CD14-positive monocyte (primary cell): ENCODE data around the gene PANK1. TPM values are rescaled to one million over a fixed set of nuclear protein-coding genes. Genes with fewer than 3 reads are reported as not detected.
A peak's percentile ranks its signal among the peaks of the same experiment; 100 is the strongest.

ENCODE experiments used
- DNase-seq, 3 donors: peaks; one replicate each; pipeline ENCODE4 v3.0.0-alpha.2; 2011 to 2022
- H2AFZ ChIP-seq: 2 replicates; pipeline ENCODE4 v1.6.0; 2012; ENCODE audit warnings: mild to moderate bottlenecking, low read depth, low read length, inconsistent platforms; ENCODE audit not compliant: insufficient read depth, poor library complexity, severe bottlenecking
- H3K27ac ChIP-seq, 2 donors: 1 replicate in 1 of 2; 2 replicates in 1 of 2; pipeline ENCODE4 v1.5.1; 2012 to 2013; ENCODE audit warnings: low read length in 2 of 2, control low read depth in 1 of 2, inconsistent platforms in 1 of 2, low read depth in 1 of 2, mild to moderate bottlenecking in 1 of 2
- H3K27me3 ChIP-seq, 2 donors: one replicate each; pipeline versions ENCODE4 v1.6.0 to v1.6.1; 2011 to 2013; ENCODE audit warnings: low read length in 2 of 2; ENCODE audit not compliant: control insufficient read depth in 2 of 2, insufficient read depth in 2 of 2
- H3K36me3 ChIP-seq, 2 donors: replicated peaks in 1 of 2; 1 replicate in 1 of 2; 2 replicates in 1 of 2; pipeline versions ENCODE4 v1.5.1 to v1.6.1; 2012 to 2013; ENCODE audit warnings: low read length in 2 of 2, control low read depth in 1 of 2, inconsistent platforms in 1 of 2, mild to moderate bottlenecking in 1 of 2; ENCODE audit not compliant: insufficient read depth in 2 of 2, control insufficient read depth in 1 of 2
- H3K4me1 ChIP-seq, 2 donors: 1 replicate in 1 of 2; 2 replicates in 1 of 2; pipeline versions ENCODE4 v1.5.1 to v1.6.1; 2012 to 2013; ENCODE audit warnings: low read length in 2 of 2, control low read depth in 1 of 2, inconsistent platforms in 1 of 2, mild to moderate bottlenecking in 1 of 2, moderate library complexity in 1 of 2; ENCODE audit not compliant: insufficient read depth in 2 of 2, control insufficient read depth in 1 of 2
- H3K4me2 ChIP-seq: replicated peaks from 2 replicates; pipeline ENCODE3; 2012; ENCODE audit warnings: low read length, moderate library complexity, mild to moderate bottlenecking; ENCODE audit not compliant: poor library complexity, severe bottlenecking; ENCODE audit errors: extremely low read depth
- H3K4me3 ChIP-seq, 3 experiments: fragments of 200-600 bp in 1 of 3; sonication (generic) in 1 of 3; replicated peaks in 1 of 3; 1 replicate in 2 of 3; 2 replicates in 1 of 3; pipeline ENCODE4 v1.5.1; 2011 to 2013; ENCODE audit warnings: low read length in 3 of 3, mild to moderate bottlenecking in 3 of 3, control low read depth in 2 of 3, low read depth in 2 of 3, inconsistent platforms in 1 of 3, moderate library complexity in 1 of 3
- H3K79me2 ChIP-seq: 2 replicates; pipeline ENCODE4 v1.6.0; 2012; ENCODE audit warnings: mild to moderate bottlenecking, control low read depth, inconsistent platforms, low read length, moderate library complexity; ENCODE audit not compliant: insufficient read depth
- H3K9ac ChIP-seq: 2 replicates; pipeline ENCODE4 v1.6.0; 2017; ENCODE audit warnings: low read length, mild to moderate bottlenecking; ENCODE audit not compliant: insufficient read depth, poor library complexity, severe bottlenecking
- H3K9me3 ChIP-seq, 2 donors: replicated peaks in 1 of 2; 1 replicate in 1 of 2; 2 replicates in 1 of 2; pipeline versions ENCODE4 v1.5.1 to v1.6.1; 2012 to 2013; ENCODE audit warnings: low read length in 2 of 2, control low read depth in 1 of 2; ENCODE audit not compliant: control insufficient read depth in 1 of 2, insufficient read depth in 1 of 2
- H4K20me1 ChIP-seq: 2 replicates; pipeline ENCODE4 v1.6.0; 2012; ENCODE audit warnings: mild to moderate bottlenecking, low read length, control low read depth, moderate library complexity; ENCODE audit not compliant: insufficient read depth
- H3K27ac Mint-ChIP-seq, 7 donors: one replicate each; pipeline ENCODE4 v1.8.0; 2020; ENCODE audit warnings: mild to moderate bottlenecking in 7 of 7, mixed read lengths in 7 of 7, moderate library complexity in 6 of 7, inconsistent platforms in 2 of 7
- H3K27me3 Mint-ChIP-seq, 3 donors: one replicate each; pipeline ENCODE4 v1.8.0; 2021 to 2022; ENCODE audit warnings: low read depth in 3 of 3, mild to moderate bottlenecking in 3 of 3, mixed read lengths in 3 of 3, moderate library complexity in 3 of 3, inconsistent platforms in 1 of 3
- H3K36me3 Mint-ChIP-seq, 2 donors: one replicate each; pipeline ENCODE4 v1.8.0; 2020; ENCODE audit warnings: mixed read lengths in 2 of 2, inconsistent platforms in 1 of 2, mild to moderate bottlenecking in 1 of 2
- H3K4me1 Mint-ChIP-seq: one replicate; pipeline ENCODE4 v1.8.0; 2020; ENCODE audit warnings: mild to moderate bottlenecking, mixed read lengths
- H3K4me3 Mint-ChIP-seq, 2 donors: one replicate each; pipeline ENCODE4 v1.8.0; 2020; ENCODE audit warnings: mild to moderate bottlenecking in 2 of 2, mixed read lengths in 2 of 2, moderate library complexity in 1 of 2
- H3K9me3 Mint-ChIP-seq, 7 donors: one replicate each; pipeline ENCODE4 v1.8.0; 2020 to 2022; ENCODE audit warnings: mixed read lengths in 7 of 7, mild to moderate bottlenecking in 6 of 7, moderate library complexity in 6 of 7, inconsistent platforms in 2 of 7
- WGBS: methylation state at CpG from one replicate; pipeline ENCODE4 v1.1.5; 2013; ENCODE audit warnings: missing lambda C conversion rate; ENCODE audit not compliant: insufficient coverage; 5-methylcytosine and 5-hydroxymethylcytosine counted together
- intact Hi-C, 2 donors: fragments of 100-400 bp; cut with micrococcal nuclease; formaldehyde crosslinking; loops; one replicate each; pipeline versions ENCODE4 v1.15.0 to v1.15.1; 2023
- polyA plus RNA-seq, 3 donors: library from polyadenylated mRNA; depleted of rRNA in 1 of 3; unstranded in 2 of 3; stranded (reverse) in 1 of 3; fragments of 300-500 nt in 2 of 3; fragments of >200 nt in 1 of 3; fragmentation: Illumina TruSeq in 2 of 3; gene quantifications; 1 replicate in 2 of 3; 2 replicates in 1 of 3; pipeline ENCODE4 v1.2.3, GENCODE V29; 2012 to 2021
- TF ChIP-seq, protein P1 (sequence below): fragments of 200-600 bp; IDR thresholded peaks from one replicate; pipeline ENCODE4 v1.8.0; 2022; ENCODE audit warnings: antibody characterized with exemption, mild to moderate bottlenecking

PANK1 gene
- polyA plus RNA-seq, 3 donors: 0.31 to 0.67 (median 0.61) TPM

- Histone ChIP-seq H3K4me3 (no peak overlapping the region), H3K27me3 (no peaks in the 10 kb centered on the region), H3K27ac (no peak overlapping the region), H3K4me2 (no peak overlapping the region), H4K20me1 (no peaks in the 10 kb centered on the region), H3K9me3 (no peaks in the 10 kb centered on the region), H3K36me3 (no peaks in the 10 kb centered on the region), H3K4me1 (peaks cover 8 to 11% of the 10 kb centered on the region in 2 donors), H3K79me2 (no peaks in the 10 kb centered on the region), H3K9ac (no peak overlapping the region), H2AFZ (no peak overlapping the region)
- intact Hi-C loops: no loop called here
- no peaks in the 10 kb centered on the region for H3K36me3 Mint-ChIP-seq
- H3K27ac Mint-ChIP-seq: no peak overlapping the region
- TF ChIP-seq, protein P1, sequence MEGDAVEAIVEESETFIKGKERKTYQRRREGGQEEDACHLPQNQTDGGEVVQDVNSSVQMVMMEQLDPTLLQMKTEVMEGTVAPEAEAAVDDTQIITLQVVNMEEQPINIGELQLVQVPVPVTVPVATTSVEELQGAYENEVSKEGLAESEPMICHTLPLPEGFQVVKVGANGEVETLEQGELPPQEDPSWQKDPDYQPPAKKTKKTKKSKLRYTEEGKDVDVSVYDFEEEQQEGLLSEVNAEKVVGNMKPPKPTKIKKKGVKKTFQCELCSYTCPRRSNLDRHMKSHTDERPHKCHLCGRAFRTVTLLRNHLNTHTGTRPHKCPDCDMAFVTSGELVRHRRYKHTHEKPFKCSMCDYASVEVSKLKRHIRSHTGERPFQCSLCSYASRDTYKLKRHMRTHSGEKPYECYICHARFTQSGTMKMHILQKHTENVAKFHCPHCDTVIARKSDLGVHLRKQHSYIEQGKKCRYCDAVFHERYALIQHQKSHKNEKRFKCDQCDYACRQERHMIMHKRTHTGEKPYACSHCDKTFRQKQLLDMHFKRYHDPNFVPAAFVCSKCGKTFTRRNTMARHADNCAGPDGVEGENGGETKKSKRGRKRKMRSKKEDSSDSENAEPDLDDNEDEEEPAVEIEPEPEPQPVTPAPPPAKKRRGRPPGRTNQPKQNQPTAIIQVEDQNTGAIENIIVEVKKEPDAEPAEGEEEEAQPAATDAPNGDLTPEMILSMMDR: no peak
- peaks cover 15% of the 10 kb centered on the region for H3K4me1 Mint-ChIP-seq
- WGBS: no CpG with 5 or more reads among the region's 6 CpGs
- H3K27me3 Mint-ChIP-seq: peaks cover 0 to 5% (median 1%) of the 10 kb centered on the region in 3 donors
- no peak for DNase-seq
- H3K4me3 Mint-ChIP-seq: no peak overlapping the region
- H3K9me3 Mint-ChIP-seq: peaks cover 0 to 11% (median 2%) of the 10 kb centered on the region in 7 donors
Observed at GRCh38 chr10:89653410-89653869, 8.4 kb upstream of the PANK1 start.

DNA sequence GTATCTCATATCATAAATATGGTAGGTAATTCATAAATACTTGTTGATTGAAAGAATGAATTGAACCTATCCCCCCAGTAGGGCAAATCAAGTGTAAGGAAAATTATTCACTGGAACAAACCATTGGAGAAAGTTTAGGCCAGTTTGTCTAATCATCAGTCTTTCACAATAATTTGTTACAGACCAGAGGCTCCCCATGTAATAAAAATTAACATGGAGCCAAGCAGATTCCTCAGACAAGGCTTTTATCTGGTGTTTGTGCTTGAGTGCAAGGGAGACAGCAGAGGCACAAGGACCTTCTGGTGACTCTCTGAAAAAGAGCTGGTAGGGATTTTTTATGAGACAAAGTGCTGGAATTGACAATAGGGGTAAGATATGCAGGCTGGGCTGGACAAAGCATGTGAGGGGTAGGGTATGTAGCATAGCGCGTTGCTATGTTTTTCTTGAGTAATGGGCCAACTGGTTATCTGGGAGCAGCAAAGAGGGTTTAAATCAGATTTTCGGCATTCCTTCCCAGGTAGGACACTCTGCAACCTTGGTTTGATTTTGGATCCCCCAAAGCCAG, 7.8 kb upstream of the PANK1 start:
- Mint-ChIP-seq H3K4me1 (peaks cover 15% of the 10 kb centered on the region), H3K36me3 (no peaks in the 10 kb centered on the region), H3K27me3 (peaks cover 0 to 5% (median 1%) of the 10 kb centered on the region in 3 donors), H3K4me3 (no peak overlapping the region), H3K27ac (peak overlapping the region in 1 of 7 donors; percentile 51), H3K9me3 (peaks cover 0 to 11% (median 2%) of the 10 kb centered on the region in 7 donors)
- 90% methylated on average over 3 of the region's 3 CpGs for WGBS
- Histone ChIP-seq H3K4me2 (no peak overlapping the region), H3K4me3 (no peak overlapping the region), H3K79me2 (no peaks in the 10 kb centered on the region), H3K27me3 (no peaks in the 10 kb centered on the region), H3K4me1 (peaks cover 8 to 11% of the 10 kb centered on the region in 2 donors), H3K27ac (no peak overlapping the region), H4K20me1 (no peaks in the 10 kb centered on the region), H3K9me3 (no peaks in the 10 kb centered on the region), H3K9ac (no peak overlapping the region), H2AFZ (no peak overlapping the region), H3K36me3 (no peaks in the 10 kb centered on the region)
- TF ChIP-seq, protein P1: no peak
- no peak for DNase-seq
- intact Hi-C loops: no loop called here
